H9 (cell line): ENCODE measurements around the gene HHIP. TPM values are rescaled to one million over a fixed set of nuclear protein-coding genes. Genes with fewer than 3 reads are reported as not detected.

ENCODE experiments used
- DNase-seq: peaks from one replicate; pipeline ENCODE4 v3.0.0-alpha.2; 2017
- H2AFZ ChIP-seq: one replicate; pipeline ENCODE4 v1.6.1; 2013; ENCODE audit warnings: mild to moderate bottlenecking, low read length, control low read depth, moderate library complexity
- H2AK5ac ChIP-seq: 2 replicates; pipeline ENCODE4 v1.6.1; 2013; ENCODE audit warnings: low read length, control low read depth, mixed read lengths; ENCODE audit not compliant: insufficient read length
- H2BK120ac ChIP-seq: one replicate; pipeline ENCODE4 v1.6.1; 2013; ENCODE audit warnings: low read depth, mild to moderate bottlenecking, low read length, control low read depth, inconsistent platforms; ENCODE audit not compliant: poor library complexity, severe bottlenecking
- H2BK12ac ChIP-seq: 2 replicates; pipeline ENCODE4 v1.6.1; 2013; ENCODE audit warnings: low read length, control low read depth, mixed read lengths, low read depth; ENCODE audit not compliant: insufficient read length
- H2BK15ac ChIP-seq: 2 replicates; pipeline ENCODE4 v1.6.1; 2013; ENCODE audit warnings: low read depth, low read length, control low read depth
- H2BK20ac ChIP-seq: one replicate; pipeline ENCODE4 v1.6.1; 2013; ENCODE audit warnings: low read depth, mild to moderate bottlenecking, low read length, control low read depth, inconsistent platforms; ENCODE audit not compliant: poor library complexity, severe bottlenecking
- H2BK5ac ChIP-seq: 2 replicates; pipeline ENCODE4 v1.6.1; 2013; ENCODE audit warnings: low read length, control low read depth, mixed read lengths; ENCODE audit not compliant: insufficient read length
- H3K14ac ChIP-seq: 2 replicates; pipeline ENCODE4 v1.6.1; 2013; ENCODE audit warnings: low read length, control low read depth; ENCODE audit not compliant: insufficient read depth
- H3K18ac ChIP-seq: 2 replicates; pipeline ENCODE4 v1.6.1; 2013; ENCODE audit warnings: low read depth, mild to moderate bottlenecking, mixed read lengths, low read length, control low read depth; ENCODE audit not compliant: insufficient read length
- H3K23ac ChIP-seq: 2 replicates; pipeline ENCODE4 v1.6.1; 2013; ENCODE audit warnings: low read length, control low read depth, mixed read lengths, low read depth; ENCODE audit not compliant: insufficient read length
- H3K23me2 ChIP-seq: 2 replicates; pipeline ENCODE4 v1.6.1; 2013; ENCODE audit warnings: low read depth, mild to moderate bottlenecking, mixed read lengths, low read length, control low read depth; ENCODE audit not compliant: insufficient read length, poor library complexity, severe bottlenecking
- H3K27ac ChIP-seq: 2 replicates; pipeline ENCODE4 v1.5.1; 2013; ENCODE audit warnings: low read length, control low read depth, mixed read lengths, low read depth; ENCODE audit not compliant: insufficient read length
- H3K27me3 ChIP-seq: 2 replicates; pipeline ENCODE4 v1.6.1; 2013; ENCODE audit warnings: low read length, control low read depth, inconsistent platforms; ENCODE audit not compliant: insufficient read depth
- H3K4ac ChIP-seq: 2 replicates; pipeline ENCODE4 v1.6.1; 2013; ENCODE audit warnings: low read depth, mild to moderate bottlenecking, control low read depth, inconsistent platforms, low read length, moderate library complexity
- H3K4me1 ChIP-seq: 2 replicates; pipeline ENCODE4 v1.6.1; 2013; ENCODE audit warnings: low read length, control low read depth, inconsistent platforms; ENCODE audit not compliant: insufficient read depth
- H3K4me2 ChIP-seq: 2 replicates; pipeline ENCODE4 v1.6.1; 2013; ENCODE audit warnings: low read length, control low read depth, mixed read lengths; ENCODE audit not compliant: insufficient read length, insufficient read depth
- H3K56ac ChIP-seq: 2 replicates; pipeline ENCODE4 v1.6.1; 2013; ENCODE audit warnings: low read depth, mild to moderate bottlenecking, mixed read lengths, low read length, control low read depth; ENCODE audit not compliant: insufficient read length
- H3K79me1 ChIP-seq: 2 replicates; pipeline ENCODE4 v1.6.1; 2013; ENCODE audit warnings: low read depth, mild to moderate bottlenecking, moderate library complexity, low read length, control low read depth, inconsistent platforms; ENCODE audit not compliant: insufficient read depth, poor library complexity, severe bottlenecking
- H3K79me2 ChIP-seq: 2 replicates; pipeline ENCODE4 v1.6.1; 2013; ENCODE audit warnings: low read length, control low read depth, inconsistent platforms; ENCODE audit not compliant: insufficient read depth
- H3K9ac ChIP-seq: 2 replicates; pipeline ENCODE4 v1.6.1; 2013; ENCODE audit warnings: low read length, control low read depth, mixed read lengths; ENCODE audit not compliant: insufficient read length; ENCODE audit errors: extremely low read depth
- H3K9me3 ChIP-seq: one replicate; pipeline ENCODE4 v1.6.1; 2013; ENCODE audit warnings: low read depth, low read length, inconsistent platforms; ENCODE audit not compliant: control insufficient read depth
- H3T11ph ChIP-seq: one replicate; pipeline ENCODE4 v1.6.1; 2013; ENCODE audit warnings: mild to moderate bottlenecking, low read length, control low read depth, inconsistent platforms
- H4K20me1 ChIP-seq: one replicate; pipeline ENCODE4 v1.6.1; 2013; ENCODE audit not compliant: control insufficient read depth, insufficient read length, insufficient read depth
- H4K5ac ChIP-seq: 2 replicates; pipeline ENCODE4 v1.6.1; 2013; ENCODE audit warnings: low read depth, mild to moderate bottlenecking, mixed read lengths, low read length, control low read depth; ENCODE audit not compliant: insufficient read length
- H4K8ac ChIP-seq: replicated peaks from 2 replicates; pipeline ENCODE4 v1.6.1; 2013; ENCODE audit warnings: low read length, control low read depth, mixed read lengths, low read depth; ENCODE audit not compliant: insufficient read length
- H4K91ac ChIP-seq: 2 replicates; pipeline ENCODE4 v1.6.1; 2013; ENCODE audit warnings: low read depth, mild to moderate bottlenecking, moderate library complexity, mixed read lengths, low read length, control low read depth; ENCODE audit not compliant: insufficient read length
- H3K27ac Mint-ChIP-seq, 3 experiments: 2 replicates in 2 of 3; 3 replicates in 1 of 3; pipeline ENCODE4 v1.8.0; 2020 to 2021; ENCODE audit warnings: mixed read lengths in 3 of 3, mild to moderate bottlenecking in 1 of 3, moderate library complexity in 1 of 3
- H3K27me3 Mint-ChIP-seq: 2 replicates; pipeline ENCODE4 v1.8.0; 2021; ENCODE audit warnings: low read depth, mild to moderate bottlenecking, moderate library complexity, mixed read lengths
- H3K36me3 Mint-ChIP-seq, 3 experiments: 2 replicates in 2 of 3; 3 replicates in 1 of 3; pipeline ENCODE4 v1.8.0; 2020 to 2021; ENCODE audit warnings: low read depth in 3 of 3, mixed read lengths in 3 of 3; ENCODE audit not compliant: insufficient read depth in 1 of 3
- H3K4me1 Mint-ChIP-seq, 2 experiments: 2 replicates each; pipeline ENCODE4 v1.8.0; 2020; ENCODE audit warnings: mixed read lengths in 2 of 2
- H3K4me3 Mint-ChIP-seq, 2 experiments: 2 replicates in 1 of 2; 3 replicates in 1 of 2; pipeline ENCODE4 v1.8.0; 2020 to 2021; ENCODE audit warnings: mild to moderate bottlenecking in 2 of 2, mixed read lengths in 2 of 2, moderate library complexity in 1 of 2
- H3K9me3 Mint-ChIP-seq, 2 experiments: 2 replicates in 1 of 2; 3 replicates in 1 of 2; pipeline ENCODE4 v1.8.0; 2020; ENCODE audit warnings: mild to moderate bottlenecking in 2 of 2, mixed read lengths in 2 of 2, moderate library complexity in 1 of 2
- CTCF ChIP-seq: fragments of 200-600 bp; sonication (generic); conservative IDR thresholded peaks from 3 replicates; pipeline ENCODE4 v1.8.0; 2021; ENCODE audit warnings: antibody characterized with exemption, mild to moderate bottlenecking
- WGBS: extraction: QIAGEN DNeasy Blood & Tissue Kit; methylation state at CpG from one replicate; pipeline ENCODE4 v1.1.7; 2013; ENCODE audit warnings: missing lambda C conversion rate, low lambda C conversion rate, mixed read lengths; ENCODE audit not compliant: insufficient read length; ENCODE audit errors: extremely low coverage; 5-methylcytosine and 5-hydroxymethylcytosine counted together
- total RNA-seq: library from RNA; stranded (reverse); gene quantifications from 2 replicates; pipeline ENCODE4 v1.2.1, GENCODE V29; 2021

The HHIP gene
- total RNA-seq, 1 experiment from 2014 or later = 3.8 TPM

GRCh38 chr4:144627663-144628076 lies 18.3 kb upstream of the HHIP start:
- WGBS = no CpG with 5 or more reads among the region's 2 CpGs
- no peak for TF ChIP-seq CTCF

More at GRCh38 chr4:144627663-144628076, 18.3 kb upstream of the HHIP start:
- no peak overlapping the region for H2BK120ac ChIP-seq
- no peaks in the 10 kb centered on the region for H4K20me1 ChIP-seq
- H3K4me1 ChIP-seq = no peaks in the 10 kb centered on the region
- no peak overlapping the region for H4K91ac ChIP-seq
- no peak overlapping the region for H3K4me2 ChIP-seq
- H3K4ac ChIP-seq = no peak overlapping the region
- H4K5ac ChIP-seq = no peak overlapping the region
- no peaks in the 10 kb centered on the region for H3K79me2 ChIP-seq
- no peak overlapping the region for H3K56ac ChIP-seq
- no peak overlapping the region for H2BK5ac ChIP-seq
- no peak overlapping the region for H3K4me3 Mint-ChIP-seq
- H2AK5ac ChIP-seq = no peak overlapping the region
- no peak overlapping the region for H2BK15ac ChIP-seq
- H4K8ac ChIP-seq = no peak overlapping the region
- no peak overlapping the region for H3K23ac ChIP-seq
- no peak overlapping the region for H2BK12ac ChIP-seq
- H3K9ac ChIP-seq = no peak overlapping the region
- no peak overlapping the region for H3K14ac ChIP-seq
- H3K27ac ChIP-seq = no peak overlapping the region
- H3K27me3 Mint-ChIP-seq = peaks cover 2% of the 10 kb centered on the region; the same call in 1 of the 2 replicates
- DNase-seq = no peak
- H3T11ph ChIP-seq = no peak overlapping the region
- no peak overlapping the region for H3K18ac ChIP-seq
- H3K27ac Mint-ChIP-seq = no peak overlapping the region
- no peaks in the 10 kb centered on the region for H3K23me2 ChIP-seq
- no peaks in the 10 kb centered on the region; a peak in 1 of 5 replicates for H3K9me3 Mint-ChIP-seq
- H3K36me3 Mint-ChIP-seq = no peaks in the 10 kb centered on the region
- no peaks in the 10 kb centered on the region for H3K79me1 ChIP-seq
- H2BK20ac ChIP-seq = no peak overlapping the region
- H3K4me1 Mint-ChIP-seq = peaks cover 0 to 3% of the 10 kb centered on the region in 2 experiments; a peak in 2 of 4 replicates
- no peaks in the 10 kb centered on the region for H3K9me3 ChIP-seq
- H2AFZ ChIP-seq = no peak overlapping the region
- no peaks in the 10 kb centered on the region for H3K27me3 ChIP-seq
